GM21381 (cell line): ENCODE results near the gene RGS3.

Experiments
- ATAC-seq: cut with Tn5 transposase; IDR thresholded peaks from one replicate; pipeline ENCODE4 v1.9.1; 2021; ENCODE audit warnings: mild to moderate bottlenecking, moderate library complexity; ENCODE audit not compliant: unreplicated experiment

RGS3 gene

GRCh38 chr9:113464286-113464660 is 746 bp downstream of the RGS3 start:
- ATAC-seq = no peak

GRCh38 chr9:113465599-113466140 is 2.1 kb downstream of the RGS3 start:
- ATAC-seq = no peak

- no peak for ATAC-seq
Measured at GRCh38 chr9:113467183-113467582, 3.7 kb downstream of the RGS3 start.

- no peak for ATAC-seq
Measured at GRCh38 chr9:113468716-113469448, 5.4 kb downstream of the RGS3 start.

DNA sequence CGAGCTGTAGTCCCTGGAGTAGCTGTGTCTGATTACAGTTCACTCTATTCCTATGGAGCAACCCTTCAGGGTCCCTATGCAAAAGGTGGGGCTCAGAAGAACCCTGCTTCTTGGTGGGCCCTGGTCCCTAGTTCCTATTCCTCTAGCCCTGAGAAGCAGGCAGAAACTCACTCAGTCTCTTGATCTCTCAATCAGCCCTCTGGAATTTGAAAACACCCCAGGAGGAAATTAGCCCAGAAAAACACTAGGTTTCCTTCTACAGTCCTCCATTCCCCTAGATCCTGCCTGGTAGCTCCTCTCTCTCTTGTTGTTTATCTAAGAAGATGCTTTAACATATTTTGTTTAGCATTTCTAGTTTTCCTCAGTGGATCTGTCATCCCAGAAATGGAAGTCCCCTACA is 7.6 kb downstream of the RGS3 start:
- no peak for ATAC-seq

DNA sequence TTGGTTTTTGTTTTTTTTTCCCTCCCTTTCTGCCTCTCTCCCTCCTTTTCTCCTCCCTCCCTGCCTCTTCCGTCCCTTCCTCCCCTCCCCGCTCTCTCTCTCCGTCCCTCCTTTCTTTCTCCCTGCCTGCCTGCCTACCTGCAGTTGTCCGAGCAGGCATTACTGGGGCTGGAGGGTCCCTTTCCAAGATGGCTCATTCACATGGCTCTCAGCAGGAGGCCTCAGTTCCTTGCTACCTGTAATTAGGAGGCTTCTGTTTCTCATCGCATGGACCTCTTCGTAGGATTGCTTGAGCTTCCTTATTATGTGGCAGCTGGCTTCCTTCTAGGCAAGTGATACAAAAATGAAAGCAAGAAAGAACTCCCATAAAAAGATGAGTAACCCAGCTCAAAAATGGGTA is 8.0 kb downstream of the RGS3 start:
- ATAC-seq = no peak

DNA sequence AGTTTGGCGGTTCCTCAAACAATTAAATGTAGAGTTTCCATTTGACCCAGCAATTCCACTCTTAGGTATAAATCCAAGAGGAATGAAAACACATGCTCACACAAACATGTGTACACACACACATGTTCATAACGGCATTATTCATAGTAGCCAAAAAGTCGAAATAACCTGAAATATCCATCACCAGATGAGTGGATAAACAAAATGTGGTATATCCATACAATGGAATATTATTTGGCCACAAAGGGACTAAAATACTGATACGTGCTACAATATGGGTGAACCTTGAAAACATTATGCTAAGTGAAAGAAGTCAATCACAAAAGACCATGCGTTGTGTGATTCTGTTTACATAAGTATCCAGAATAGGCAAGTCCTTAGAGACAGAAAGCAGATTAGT is 8.7 kb downstream of the RGS3 start:
- no peak for ATAC-seq

DNA sequence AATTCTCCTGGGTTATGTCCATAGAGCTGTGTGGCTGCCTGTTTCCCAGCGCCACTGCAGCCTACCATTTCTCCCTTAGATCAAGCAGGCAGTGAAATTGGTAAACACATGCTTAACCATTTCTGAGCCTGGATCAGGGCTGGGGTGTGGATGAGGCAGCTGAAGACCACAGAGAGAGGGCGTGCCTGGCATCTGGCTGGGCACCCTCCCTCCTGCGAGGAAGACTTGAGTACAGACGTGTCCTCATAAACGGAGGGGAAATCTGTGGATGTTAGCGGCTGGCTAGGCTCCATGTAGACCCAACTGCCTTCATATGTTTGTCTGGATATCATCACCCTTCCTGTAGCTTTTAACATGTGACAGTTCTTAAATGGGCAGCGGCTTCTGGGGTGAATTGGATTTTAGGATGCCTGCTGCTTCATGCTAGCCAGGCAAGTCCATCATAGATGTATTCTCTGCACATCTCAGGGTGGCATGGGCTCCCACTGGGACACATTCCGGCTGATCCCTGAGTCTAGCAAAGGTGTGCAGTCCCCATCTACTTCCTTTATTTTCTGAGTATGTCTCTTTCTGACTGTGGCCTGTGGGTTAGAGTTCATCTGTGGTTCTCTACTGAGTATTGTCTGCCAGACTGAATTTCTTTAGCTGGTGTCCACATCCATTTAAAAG is 11.0 kb downstream of the RGS3 start:
- ATAC-seq = no peak

- no peak for ATAC-seq
Measured at GRCh38 chr9:113475031-113475430, 11.5 kb downstream of the RGS3 start.

DNA sequence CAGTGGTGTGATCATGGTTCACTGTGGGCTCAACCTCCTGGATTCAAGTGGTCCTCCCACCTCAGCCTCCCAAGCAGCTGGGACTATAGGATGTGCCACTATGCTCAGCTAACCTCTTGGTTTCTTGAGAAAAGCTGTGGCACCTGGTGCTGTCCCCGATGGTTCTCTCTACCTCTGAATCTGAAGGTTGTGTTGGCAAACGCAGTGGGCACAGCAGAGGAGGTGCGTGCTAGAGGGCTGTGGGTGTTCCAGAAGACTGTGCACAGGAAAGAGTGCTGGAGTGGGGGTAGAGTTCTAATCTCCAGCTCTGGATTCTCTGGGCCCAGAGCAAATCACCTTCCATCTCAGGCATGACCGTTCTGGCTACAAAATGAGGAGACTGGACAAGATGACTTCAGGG is 12.5 kb downstream of the RGS3 start:
- no peak for ATAC-seq

GRCh38 chr9:113476511-113476916 is 13.0 kb downstream of the RGS3 start:
- no peak for ATAC-seq

- no peak for ATAC-seq
Measured at GRCh38 chr9:113477058-113477457, 13.5 kb downstream of the RGS3 start.

- ATAC-seq = no peak
Measured at GRCh38 chr9:113477661-113478060, 14.1 kb downstream of the RGS3 start.

DNA sequence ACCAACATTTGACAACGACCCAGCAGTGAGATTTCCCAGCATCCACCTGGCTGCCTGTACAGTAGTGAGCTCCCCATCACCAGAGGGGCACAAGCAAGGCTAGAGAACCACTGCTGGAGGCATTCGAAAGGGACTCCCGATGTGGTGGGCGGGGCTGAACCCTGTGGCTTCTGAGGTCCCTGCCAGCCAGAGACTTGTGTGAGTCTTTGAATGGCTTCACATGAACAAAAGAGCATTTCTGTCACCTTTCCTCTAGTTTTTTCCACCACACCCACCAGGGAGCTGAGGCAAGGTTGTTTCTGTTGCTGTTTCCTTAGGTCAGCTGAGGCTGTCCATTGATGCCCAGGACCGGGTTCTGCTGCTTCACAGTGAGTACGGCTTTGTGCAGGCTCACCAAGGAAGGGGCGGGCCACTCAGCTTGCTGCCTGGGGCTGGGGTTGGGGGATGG is 15.7 kb downstream of the RGS3 start:
- ATAC-seq = no peak

DNA sequence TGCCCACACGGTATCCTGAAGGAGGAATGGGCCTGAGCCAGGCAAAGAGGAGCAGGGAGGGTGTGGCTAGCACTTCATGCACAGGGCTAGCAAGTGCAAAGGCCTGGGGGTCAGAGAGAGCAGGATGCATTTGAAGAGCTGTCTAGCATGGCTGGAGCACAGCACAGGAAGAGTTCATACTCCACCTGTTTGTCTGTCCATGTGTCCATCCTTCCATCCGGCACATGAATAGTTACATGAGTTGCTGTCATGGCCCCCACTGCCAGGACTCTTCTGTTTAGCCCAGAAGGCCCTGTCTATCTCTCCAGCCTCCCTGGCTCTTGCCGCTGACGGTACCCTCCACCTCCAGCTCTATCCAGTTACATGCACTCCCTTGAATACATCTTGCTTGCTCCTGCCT is 17.1 kb downstream of the RGS3 start:
- no peak for ATAC-seq

GRCh38 chr9:113481176-113481787 is 17.8 kb downstream of the RGS3 start:
- ATAC-seq = no peak

DNA sequence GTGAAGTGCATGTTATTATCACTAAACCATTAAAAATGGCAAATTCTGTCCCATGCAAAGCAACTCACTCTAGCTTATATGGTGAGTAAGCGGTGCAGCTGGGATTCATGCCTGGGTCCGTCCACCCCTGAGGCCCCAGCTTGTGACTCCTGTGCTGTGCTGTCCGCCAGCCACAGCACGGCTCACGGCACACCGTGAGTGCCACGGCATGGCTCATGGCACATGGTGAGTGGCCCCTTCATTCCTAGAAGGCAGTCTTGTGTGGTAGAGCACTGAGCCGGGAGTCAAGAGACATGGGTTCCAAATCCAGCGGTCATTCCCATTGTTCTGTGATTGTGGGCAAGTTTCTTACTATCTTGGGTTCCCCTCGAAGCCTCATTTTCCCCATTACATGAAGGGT is 18.8 kb downstream of the RGS3 start:
- ATAC-seq = no peak

DNA sequence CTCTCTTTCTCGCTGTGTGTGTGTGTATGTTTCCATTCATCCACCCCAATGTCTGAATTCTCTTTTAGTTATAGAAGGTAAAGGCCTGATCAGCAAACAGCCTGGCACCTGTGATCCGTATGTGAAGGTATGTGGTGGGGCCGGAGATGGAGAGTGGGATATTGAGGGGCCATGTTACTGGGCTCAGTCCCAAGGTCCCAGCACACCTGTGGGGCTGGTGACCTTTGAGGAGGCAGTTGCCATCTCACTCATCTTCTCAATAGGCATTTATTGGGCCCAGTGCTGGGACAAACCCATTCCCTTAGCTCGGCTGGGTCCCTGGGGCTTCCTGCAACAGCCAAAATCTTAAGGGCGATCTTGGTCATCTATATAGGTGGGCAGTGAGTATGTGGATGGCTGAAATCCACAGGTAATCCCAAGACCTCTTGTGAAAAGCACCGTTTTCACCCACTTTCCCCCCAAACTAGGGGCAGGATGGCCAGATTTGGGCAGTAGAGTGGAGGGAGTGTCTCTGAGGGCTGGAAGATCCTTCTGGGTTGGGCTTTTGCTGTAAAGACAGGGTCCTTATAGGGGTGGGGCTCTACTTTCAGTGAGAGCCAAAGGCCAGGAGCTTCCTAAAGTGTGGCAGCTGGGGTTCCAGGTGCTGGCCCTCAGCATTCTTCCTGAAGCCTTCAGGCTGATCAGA is 19.6 kb downstream of the RGS3 start:
- no peak for ATAC-seq

- no peak for ATAC-seq
Measured at GRCh38 chr9:113483676-113484257, 20.2 kb downstream of the RGS3 start.

- no peak for ATAC-seq
Measured at GRCh38 chr9:113484258-113484730, 20.8 kb downstream of the RGS3 start.

DNA sequence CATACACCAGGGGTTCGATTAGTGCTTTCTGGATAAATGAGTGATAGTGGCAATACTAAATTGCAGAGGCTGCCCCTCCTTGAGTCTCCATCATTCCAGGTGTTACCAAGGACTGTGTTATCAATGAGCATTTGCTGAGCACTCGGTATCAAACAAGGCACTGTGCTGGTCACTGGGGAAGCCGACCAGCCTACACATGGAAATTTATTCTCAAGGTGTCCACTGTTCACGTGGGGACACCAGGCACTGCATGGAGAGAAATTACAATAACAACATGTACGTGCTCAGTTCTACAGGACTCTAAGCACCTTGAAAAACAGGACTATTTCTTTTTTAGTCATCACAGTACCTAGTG is 22.2 kb downstream of the RGS3 start:
- ATAC-seq = no peak
